ENCODE data around the gene DIPK2A. TPM values are rescaled to one million over a fixed set of nuclear protein-coding genes. Genes with fewer than 3 reads are reported as not detected.

The DIPK2A gene
- total RNA-seq, 6 experiments from 2014 or later = 7.0 to 10.5 (median 8.6) TPM

DNA sequence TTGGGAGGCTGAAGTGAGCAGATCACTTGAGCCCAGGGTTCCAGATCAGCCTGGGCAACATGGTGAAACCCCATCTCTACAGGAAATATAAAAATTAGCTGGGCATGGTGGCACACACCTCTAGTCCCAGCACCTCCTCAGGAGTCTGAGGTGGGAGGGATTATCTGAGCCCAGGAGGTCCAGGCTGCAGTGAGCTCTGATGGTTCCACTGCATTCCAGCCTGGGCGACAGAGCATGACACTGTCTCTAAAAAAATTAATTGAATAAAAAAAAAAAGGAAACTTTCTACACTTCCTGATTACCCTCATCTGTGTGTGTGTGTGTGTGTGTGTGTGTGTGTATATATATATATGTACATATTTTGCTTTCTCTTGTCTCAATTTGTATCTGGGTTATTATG, 31.4 kb downstream of the DIPK2A start:
- no peak for DNase-seq
- Mint-ChIP-seq H3K4me1 (ENCODE audit: low read depth) (peaks cover 7% of the 10 kb centered on the region), H3K36me3 (ENCODE audit: low read depth) (no peaks in the 10 kb centered on the region; the same call in 1 of the 2 replicates), H3K27me3 (ENCODE audit: insufficient read depth) (no peaks in the 10 kb centered on the region), H3K9me3 (no peaks in the 10 kb centered on the region), H3K4me3 (no peak overlapping the region), H3K27ac (no peak overlapping the region)
- TF ChIP-seq, protein P1, sequence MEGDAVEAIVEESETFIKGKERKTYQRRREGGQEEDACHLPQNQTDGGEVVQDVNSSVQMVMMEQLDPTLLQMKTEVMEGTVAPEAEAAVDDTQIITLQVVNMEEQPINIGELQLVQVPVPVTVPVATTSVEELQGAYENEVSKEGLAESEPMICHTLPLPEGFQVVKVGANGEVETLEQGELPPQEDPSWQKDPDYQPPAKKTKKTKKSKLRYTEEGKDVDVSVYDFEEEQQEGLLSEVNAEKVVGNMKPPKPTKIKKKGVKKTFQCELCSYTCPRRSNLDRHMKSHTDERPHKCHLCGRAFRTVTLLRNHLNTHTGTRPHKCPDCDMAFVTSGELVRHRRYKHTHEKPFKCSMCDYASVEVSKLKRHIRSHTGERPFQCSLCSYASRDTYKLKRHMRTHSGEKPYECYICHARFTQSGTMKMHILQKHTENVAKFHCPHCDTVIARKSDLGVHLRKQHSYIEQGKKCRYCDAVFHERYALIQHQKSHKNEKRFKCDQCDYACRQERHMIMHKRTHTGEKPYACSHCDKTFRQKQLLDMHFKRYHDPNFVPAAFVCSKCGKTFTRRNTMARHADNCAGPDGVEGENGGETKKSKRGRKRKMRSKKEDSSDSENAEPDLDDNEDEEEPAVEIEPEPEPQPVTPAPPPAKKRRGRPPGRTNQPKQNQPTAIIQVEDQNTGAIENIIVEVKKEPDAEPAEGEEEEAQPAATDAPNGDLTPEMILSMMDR (IDR thresholded peaks at IDR 0.05) = no peak

DNA sequence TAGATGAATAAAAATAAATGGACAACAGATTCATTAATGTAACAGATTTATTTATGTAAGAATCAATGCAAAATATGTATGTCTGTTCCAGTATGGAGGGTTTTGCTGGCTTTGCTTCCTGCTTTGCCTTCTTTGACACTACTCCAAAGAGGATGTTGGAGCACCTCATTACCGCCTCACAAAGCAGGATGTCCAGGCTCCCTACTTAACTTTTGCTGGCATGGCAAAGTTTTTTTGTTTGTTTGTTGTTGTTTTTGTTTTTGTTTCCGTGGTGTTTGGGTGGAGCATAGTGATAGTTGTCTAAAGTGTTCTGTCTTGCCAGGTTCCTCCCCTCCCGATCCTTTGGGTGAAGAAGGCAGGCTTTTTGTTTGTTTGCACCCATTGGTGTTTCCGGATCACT, 38.7 kb downstream of the DIPK2A start:
- H3K36me3 Mint-ChIP-seq (ENCODE audit: low read depth) = no peaks in the 10 kb centered on the region
- no peak overlapping the region for H3K4me3 Mint-ChIP-seq
- H3K27ac Mint-ChIP-seq = no peak overlapping the region
- DNase-seq = no peak
- no peaks in the 10 kb centered on the region for H3K9me3 Mint-ChIP-seq
- TF ChIP-seq, protein P1 (IDR thresholded peaks at IDR 0.05) = no peak
- no peaks in the 10 kb centered on the region for H3K4me1 Mint-ChIP-seq (ENCODE audit: low read depth)
- no peaks in the 10 kb centered on the region for H3K27me3 Mint-ChIP-seq (ENCODE audit: insufficient read depth)

DNA sequence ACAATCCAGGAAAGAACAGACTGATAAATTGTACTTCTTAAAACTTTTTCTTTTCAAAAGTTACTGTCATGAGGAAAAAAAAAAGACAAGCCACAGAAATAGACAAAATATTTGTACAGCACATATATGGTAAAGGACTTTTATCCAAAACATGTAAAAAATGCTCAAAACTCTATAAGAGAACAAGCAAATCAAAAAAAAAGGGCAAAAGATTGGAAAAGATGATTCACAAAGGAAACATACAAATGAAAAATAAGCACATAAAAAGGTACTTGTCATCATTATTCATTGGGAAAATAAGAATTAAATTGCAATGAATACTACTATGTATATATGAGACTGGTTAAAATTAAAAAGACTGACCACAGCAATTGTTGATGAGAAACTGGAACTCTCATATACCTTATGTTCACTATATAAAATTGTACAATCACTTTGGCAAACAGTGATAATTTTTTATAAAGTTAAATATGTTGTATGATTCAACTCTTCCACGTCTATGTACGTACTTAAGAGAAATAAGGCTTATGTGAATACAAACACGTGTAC, 39.7 kb downstream of the DIPK2A start:
- no peak for DNase-seq
- no peaks in the 10 kb centered on the region for H3K27me3 Mint-ChIP-seq (ENCODE audit: insufficient read depth)
- H3K4me3 Mint-ChIP-seq = no peak overlapping the region
- TF ChIP-seq, protein P1 (IDR thresholded peaks at IDR 0.05) = no peak
- no peaks in the 10 kb centered on the region for H3K9me3 Mint-ChIP-seq
- H3K27ac Mint-ChIP-seq = no peak overlapping the region
- no peaks in the 10 kb centered on the region for H3K36me3 Mint-ChIP-seq (ENCODE audit: low read depth)
- H3K4me1 Mint-ChIP-seq (ENCODE audit: low read depth) = no peaks in the 10 kb centered on the region

DNA sequence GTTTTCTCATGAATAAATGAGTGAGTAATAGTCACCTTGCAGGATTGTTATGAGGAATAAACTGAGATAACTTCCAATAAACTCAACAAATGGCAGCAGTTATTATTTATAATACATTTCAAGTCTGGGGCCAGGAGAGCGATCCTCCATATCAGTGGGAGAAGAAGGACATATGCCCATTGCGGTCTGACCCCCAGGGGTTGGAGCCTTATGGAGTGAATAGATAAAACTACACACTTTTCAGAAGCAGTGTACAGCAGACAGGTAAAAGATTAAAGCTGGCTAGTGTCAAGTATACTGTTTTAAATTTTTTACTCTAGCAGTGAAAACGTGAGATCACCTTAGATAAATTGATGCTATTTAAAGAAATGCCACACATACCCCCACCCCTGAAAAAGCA, 43.5 kb downstream of the DIPK2A start:
- Mint-ChIP-seq H3K27ac (no peak overlapping the region), H3K4me3 (no peak overlapping the region), H3K36me3 (ENCODE audit: low read depth) (no peaks in the 10 kb centered on the region), H3K27me3 (ENCODE audit: insufficient read depth) (no peaks in the 10 kb centered on the region; the same call in 1 of the 2 replicates), H3K9me3 (no peaks in the 10 kb centered on the region), H3K4me1 (ENCODE audit: low read depth) (peaks cover 8% of the 10 kb centered on the region; the same call in 1 of the 2 replicates)
- TF ChIP-seq, protein P1 (IDR thresholded peaks at IDR 0.05) = no peak
- no peak for DNase-seq

DNA sequence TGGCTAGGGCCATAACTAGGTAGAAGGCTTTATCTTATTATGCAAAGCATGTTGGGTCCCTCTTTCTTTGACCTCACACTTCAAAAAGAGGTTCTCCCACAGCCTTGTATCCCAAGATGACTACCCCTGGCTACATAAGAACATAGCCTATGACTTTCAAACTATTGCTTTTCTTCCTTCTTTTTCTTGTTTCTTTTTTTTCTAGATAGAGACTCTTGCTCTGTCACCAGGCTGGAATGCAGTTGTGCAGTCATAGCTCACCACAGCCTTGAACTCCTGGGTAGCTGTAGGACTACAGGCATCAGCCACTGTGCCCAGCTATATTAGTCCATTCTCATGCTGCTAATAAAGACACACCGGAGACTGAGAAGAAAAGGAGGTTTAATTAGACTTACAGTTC, 47.2 kb downstream of the DIPK2A start:
- Mint-ChIP-seq H3K9me3 (peaks cover 5% of the 10 kb centered on the region; the same call in 1 of the 2 replicates), H3K27ac (no peak overlapping the region; the same call in 1 of the 2 replicates), H3K4me3 (no peak overlapping the region), H3K4me1 (ENCODE audit: low read depth) (peaks cover 8% of the 10 kb centered on the region; the same call in 1 of the 2 replicates), H3K27me3 (ENCODE audit: insufficient read depth) (no peaks in the 10 kb centered on the region; the same call in 1 of the 2 replicates), H3K36me3 (ENCODE audit: low read depth) (no peaks in the 10 kb centered on the region)
- TF ChIP-seq, protein P1 (IDR thresholded peaks at IDR 0.05) = no peak
- DNase-seq = peak; percentile 81

Other genes with a start within 250 kb of the DIPK2A start
- under 1 TPM in 4 of 6 experiments, not detected in 2; 0.10 to 0.55 (median 0.33) TPM for gene SLC9A9, start 123.4 kb upstream of the DIPK2A start, total RNA-seq (2021; fragmentation: NEBNext Ultra II Directional; extraction: Animal tissue kit (Norgen Biotek cat#: 25700))